ENCODE data around the gene TIMM23B.
"Not testable (repeated sequence)": the region's sequence is repeated elsewhere in the genome, so short reads cannot be mapped to it uniquely, and the experiment has no call there.

Gene TIMM23B

GRCh38 chr10:49987207-49987606 lies 45.4 kb downstream of the TIMM23B start:
- not testable (repeated sequence) for DNase-seq

GRCh38 chr10:49988376-49988775 lies 46.5 kb downstream of the TIMM23B start, which contains the start of gene AGAP6:
TSS of gene AGAP6 (plus strand) at chr10:49988406. CDS start at chr10:49988716, 310 bp downstream.
- not testable (repeated sequence) for DNase-seq

GRCh38 chr10:49995321-49995720 lies 53.5 kb downstream of the TIMM23B start:
- DNase-seq = not testable (repeated sequence)

- not testable (repeated sequence) for DNase-seq
Observed at GRCh38 chr10:50014024-50014423, 72.2 kb downstream of the TIMM23B start.

GRCh38 chr10:50015596-50016220 lies 73.9 kb downstream of the TIMM23B start:
- not testable (repeated sequence) for DNase-seq

- not testable (repeated sequence) for DNase-seq
Observed at GRCh38 chr10:50016926-50017325, 75.1 kb downstream of the TIMM23B start.

- not testable (repeated sequence) for DNase-seq
Observed at GRCh38 chr10:50017646-50018045, 75.8 kb downstream of the TIMM23B start.

- not testable (repeated sequence) for DNase-seq
Observed at GRCh38 chr10:50019279-50019678, 77.4 kb downstream of the TIMM23B start.

GRCh38 chr10:50020451-50021024 lies 78.7 kb downstream of the TIMM23B start:
- not testable (repeated sequence) for DNase-seq

GRCh38 chr10:50021646-50022045 lies 79.8 kb downstream of the TIMM23B start:
- no peak for DNase-seq

Data from activated naive CD4-positive, alpha-beta T cell (primary cell).